ENCODE data around the gene ASTN2.

ASTN2 gene

GRCh38 chr9:117125531-117125930 lies 289.3 kb downstream of the ASTN2 start:
- no peak for DNase-seq (ENCODE audit: low spot score)
- no peak overlapping the region for H3K27ac ChIP-seq
- H3K4me3 ChIP-seq, result no peak overlapping the region
- TF ChIP-seq, protein P1, sequence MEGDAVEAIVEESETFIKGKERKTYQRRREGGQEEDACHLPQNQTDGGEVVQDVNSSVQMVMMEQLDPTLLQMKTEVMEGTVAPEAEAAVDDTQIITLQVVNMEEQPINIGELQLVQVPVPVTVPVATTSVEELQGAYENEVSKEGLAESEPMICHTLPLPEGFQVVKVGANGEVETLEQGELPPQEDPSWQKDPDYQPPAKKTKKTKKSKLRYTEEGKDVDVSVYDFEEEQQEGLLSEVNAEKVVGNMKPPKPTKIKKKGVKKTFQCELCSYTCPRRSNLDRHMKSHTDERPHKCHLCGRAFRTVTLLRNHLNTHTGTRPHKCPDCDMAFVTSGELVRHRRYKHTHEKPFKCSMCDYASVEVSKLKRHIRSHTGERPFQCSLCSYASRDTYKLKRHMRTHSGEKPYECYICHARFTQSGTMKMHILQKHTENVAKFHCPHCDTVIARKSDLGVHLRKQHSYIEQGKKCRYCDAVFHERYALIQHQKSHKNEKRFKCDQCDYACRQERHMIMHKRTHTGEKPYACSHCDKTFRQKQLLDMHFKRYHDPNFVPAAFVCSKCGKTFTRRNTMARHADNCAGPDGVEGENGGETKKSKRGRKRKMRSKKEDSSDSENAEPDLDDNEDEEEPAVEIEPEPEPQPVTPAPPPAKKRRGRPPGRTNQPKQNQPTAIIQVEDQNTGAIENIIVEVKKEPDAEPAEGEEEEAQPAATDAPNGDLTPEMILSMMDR (IDR thresholded peaks at IDR 0.05), result no peak

GRCh38 chr9:117123729-117124128 lies 291.1 kb downstream of the ASTN2 start:
- TF ChIP-seq, protein P1 (IDR thresholded peaks at IDR 0.05), result no peak
- no peak overlapping the region for H3K27ac ChIP-seq
- DNase-seq (ENCODE audit: low spot score), result no peak
- H3K4me3 ChIP-seq, result no peak overlapping the region

- Histone ChIP-seq H3K4me3 (no peak overlapping the region), H3K27ac (no peak overlapping the region)
- TF ChIP-seq, protein P1 (IDR thresholded peaks at IDR 0.05), result no peak
- no peak for DNase-seq (ENCODE audit: low spot score)
Measured at GRCh38 chr9:117122953-117123352, 291.9 kb downstream of the ASTN2 start.

- Histone ChIP-seq H3K4me3 (no peak overlapping the region), H3K27ac (no peak overlapping the region)
- DNase-seq (ENCODE audit: low spot score), result no peak
- TF ChIP-seq, protein P1 (IDR thresholded peaks at IDR 0.05), result no peak
Measured at GRCh38 chr9:117122102-117122501, 292.8 kb downstream of the ASTN2 start.

DNA sequence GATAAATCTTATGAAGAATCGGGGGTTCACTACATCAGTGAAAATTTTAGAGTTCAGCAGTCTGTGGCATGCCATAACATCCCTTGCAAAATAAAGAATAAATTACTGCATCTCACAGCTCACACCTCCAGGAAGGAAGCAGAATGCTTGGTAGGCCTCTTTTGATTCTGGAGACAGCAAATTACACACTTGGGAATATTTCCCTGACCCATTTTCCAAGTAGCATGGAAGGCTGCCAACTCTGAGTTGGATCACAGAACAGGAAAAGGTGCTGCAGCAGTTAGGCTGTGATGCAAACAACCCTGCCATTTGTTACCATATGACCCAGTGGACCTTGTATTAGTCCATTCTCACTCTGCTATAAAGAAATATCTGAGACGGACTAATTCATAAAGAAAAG lies 293.5 kb downstream of the ASTN2 start:
- no peak for DNase-seq (ENCODE audit: low spot score)
- TF ChIP-seq, protein P1 (IDR thresholded peaks at IDR 0.05), result no peak
- Histone ChIP-seq H3K27ac (no peak overlapping the region), H3K4me3 (no peak overlapping the region)

GRCh38 chr9:117120061-117120460 lies 294.8 kb downstream of the ASTN2 start:
- no peak for DNase-seq (ENCODE audit: low spot score)
- Histone ChIP-seq H3K4me3 (no peak overlapping the region), H3K27ac (no peak overlapping the region)
- TF ChIP-seq, protein P1 (IDR thresholded peaks at IDR 0.05), result no peak

DNA sequence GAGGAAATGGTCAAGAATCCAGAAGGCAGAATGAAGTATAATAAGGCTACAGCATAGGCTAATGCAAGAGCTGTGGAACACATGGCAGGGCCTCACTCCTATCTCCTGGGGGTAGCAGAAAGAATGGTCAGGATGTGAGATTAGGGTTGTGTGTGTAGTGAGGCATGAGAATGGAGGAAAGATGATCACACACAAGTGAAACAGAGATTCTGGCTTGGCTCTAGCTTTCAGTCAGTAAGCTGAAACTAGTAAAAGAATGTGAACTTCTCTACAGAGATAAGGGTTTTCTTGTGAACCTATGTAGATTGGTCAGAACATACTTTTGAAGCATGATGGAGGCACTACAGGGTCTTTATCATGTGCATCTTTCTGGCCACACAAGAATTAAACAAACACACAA lies 298.8 kb downstream of the ASTN2 start:
- TF ChIP-seq, protein P1 (IDR thresholded peaks at IDR 0.05), result no peak
- Histone ChIP-seq H3K27ac (no peak overlapping the region), H3K4me3 (no peak overlapping the region)
- no peak for DNase-seq (ENCODE audit: low spot score)
